ENCODE measurements around the gene TRMT61A. TPM values are rescaled to one million over a fixed set of nuclear protein-coding genes. Genes with fewer than 3 reads are reported as not detected.

Gene TRMT61A
- total and polyA plus RNA-seq, 10 of the 15 experiments (the other 5 are each of a cell fraction or from before 2014, with no cell fraction given): 0.11 to 21.9 (median 11.4) TPM

GRCh38 chr14:103536693-103537092 lies 7.7 kb downstream of the TRMT61A start:
- WGBS (ENCODE audit: insufficient coverage, insufficient replicate concordance, low lambda C conversion rate, missing lambda C conversion rate): 84% methylated on average over 9 of the region's 9 CpGs
- in situ Hi-C loops (cut with MboI) (no loop called here), intact Hi-C loops (cut with micrococcal nuclease; ENCODE audit: unreplicated experiment) (no loop called here)
- BruUV-seq (replicated peaks): no TSS peak
- Histone ChIP-seq H3K36me3 (ENCODE audit: control insufficient read depth in 2 of 2, insufficient read depth in 2 of 2, low read length in 1 of 2) (peaks cover 0 to 6% of the 10 kb centered on the region in 2 experiments; a peak in 2 of 4 replicates), H3K27me3 (replicated peaks in 1 of 2; ENCODE audit: control insufficient read depth in 2 of 2, insufficient read depth in 2 of 2, low read length in 1 of 2) (no peaks in the 10 kb centered on the region), H3K4me3 (no peak overlapping the region), H3K79me2 (ENCODE audit: control insufficient read depth, insufficient read depth, low read length) (no peaks in the 10 kb centered on the region), H3K4me1 (ENCODE audit: control insufficient read depth, insufficient read depth, low read length) (no peaks in the 10 kb centered on the region), H3K9ac (ENCODE audit: control insufficient read depth, insufficient read depth, low read length) (no peak overlapping the region), H3K9me3 (replicated peaks; ENCODE audit: control insufficient read depth, insufficient read depth, low read length) (no peaks in the 10 kb centered on the region), H3K27ac (ENCODE audit: control insufficient read depth, insufficient read depth) (no peak overlapping the region), H4K20me1 (ENCODE audit: control insufficient read depth, insufficient read depth) (no peaks in the 10 kb centered on the region), H2AFZ (ENCODE audit: control insufficient read depth, low read depth, low read length) (no peak overlapping the region), H3K4me2 (ENCODE audit: control insufficient read depth, insufficient read depth) (no peak overlapping the region)
- DNase-seq (ENCODE audit: low read depth, low spot score) (no peak), FAIRE-seq (no peak), ATAC-seq (no peak)
- ChIA-PET SMC1A (ENCODE audit: uncharacterized antibody, unreplicated experiment) (no interaction called here), RAD21 (ENCODE audit: unreplicated experiment) (no interaction called here), POLR2A (interaction anchor here (0.6 kb wide), 1 partner anchor 33 kb away, joined by 3 read pairs; no protein-coding TSS in a partner anchor), CTCF (no interaction called here)
- TF ChIP-seq CEBPB (IDR thresholded peaks at IDR 0.05; ENCODE audit: borderline replicate concordance in 1 of 2, low read depth in 2 of 2, low read length in 2 of 2): no peak
- TF ChIP-seq DPF2 (IDR thresholded peaks at IDR 0.05): no peak
- no peak for TF ChIP-seq ELK1 (IDR thresholded peaks at IDR 0.05; ENCODE audit: low read depth, low read length)
- no peak for TF ChIP-seq ZNF384 (IDR thresholded peaks at IDR 0.05; ENCODE audit: borderline replicate concordance, low read depth, low read length)

- RAD21 ChIA-PET (ENCODE audit: unreplicated experiment): no interaction called here
- in situ Hi-C loops (cut with MboI) (no loop called here), intact Hi-C loops (cut with micrococcal nuclease; ENCODE audit: unreplicated experiment) (no loop called here)
- no peak overlapping the region for H3K9ac ChIP-seq (ENCODE audit: control insufficient read depth, insufficient read depth, low read length)
- H2AFZ ChIP-seq (ENCODE audit: control insufficient read depth, low read depth, low read length): no peak overlapping the region
- no peak overlapping the region for H3K4me2 ChIP-seq (ENCODE audit: control insufficient read depth, insufficient read depth)
- no peaks in the 10 kb centered on the region for H4K20me1 ChIP-seq (ENCODE audit: control insufficient read depth, insufficient read depth)
- H3K79me2 ChIP-seq (ENCODE audit: control insufficient read depth, insufficient read depth, low read length): no peaks in the 10 kb centered on the region
- ATAC-seq (no peak), DNase-seq (ENCODE audit: low read depth, low spot score) (no peak), FAIRE-seq (no peak)
- 41% methylated on average over 18 of the region's 18 CpGs for WGBS (ENCODE audit: insufficient coverage, insufficient replicate concordance, low lambda C conversion rate, missing lambda C conversion rate)
- H3K9me3 ChIP-seq (replicated peaks; ENCODE audit: control insufficient read depth, insufficient read depth, low read length): no peaks in the 10 kb centered on the region
- no peaks in the 10 kb centered on the region for H3K4me1 ChIP-seq (ENCODE audit: control insufficient read depth, insufficient read depth, low read length)
- H3K4me3 ChIP-seq: no peak overlapping the region
- H3K27ac ChIP-seq (ENCODE audit: control insufficient read depth, insufficient read depth): no peak overlapping the region
- SMC1A ChIA-PET (ENCODE audit: uncharacterized antibody, unreplicated experiment): no interaction called here
- H3K27me3 ChIP-seq (replicated peaks in 1 of 2; ENCODE audit: control insufficient read depth in 2 of 2, insufficient read depth in 2 of 2, low read length in 1 of 2): no peaks in the 10 kb centered on the region
- BruUV-seq (replicated peaks): no TSS peak
- POLR2A ChIA-PET: interaction anchor here (0.6 kb wide), 1 partner anchor 32 kb away, joined by 3 read pairs; no protein-coding TSS in a partner anchor
- peaks cover 0 to 4% of the 10 kb centered on the region in 2 experiments; a peak in 2 of 4 replicates for H3K36me3 ChIP-seq (ENCODE audit: control insufficient read depth in 2 of 2, insufficient read depth in 2 of 2, low read length in 1 of 2)
- CTCF ChIA-PET: no interaction called here
- TF ChIP-seq POLR2AphosphoS2 (IDR thresholded peaks at IDR 0.05; ENCODE audit: low read depth, low read length): no peak
- TF ChIP-seq BACH1 (IDR thresholded peaks at IDR 0.05; ENCODE audit: borderline replicate concordance): no peak
- no peak for TF ChIP-seq NBN (IDR thresholded peaks at IDR 0.05)
- no peak for TF ChIP-seq MLLT1 (IDR thresholded peaks at IDR 0.05)
- no peak for TF ChIP-seq TCF12 (IDR thresholded peaks at IDR 0.05; ENCODE audit: low read depth, low read length)
- no peak for TF ChIP-seq RELA (IDR thresholded peaks at IDR 0.05; ENCODE audit: borderline replicate concordance, partially characterized antibody)
- TF ChIP-seq POLR2AphosphoS5 (IDR thresholded peaks at IDR 0.05; ENCODE audit: low read length): no peak
- TF ChIP-seq SUZ12 (IDR thresholded peaks at IDR 0.05; ENCODE audit: unreplicated experiment): no peak
- TF ChIP-seq HCFC1 (IDR thresholded peaks at IDR 0.05; ENCODE audit: low read length): no peak
- TF ChIP-seq POLR2A (IDR thresholded peaks at IDR 0.05; ENCODE audit: low read depth, low read length): no peak; the same call in none of the 2 replicates
- no peak for TF ChIP-seq BMI1 (IDR thresholded peaks at IDR 0.05; ENCODE audit: borderline replicate concordance)
- TF ChIP-seq SMARCA5 (IDR thresholded peaks at IDR 0.05): no peak
Observed at GRCh38 chr14:103537175-103537990, 8.4 kb downstream of the TRMT61A start.
